ENCODE measurements around the gene SORCS2. TPM values are rescaled to one million over a fixed set of nuclear protein-coding genes. Genes with fewer than 3 reads are reported as not detected.

Gene SORCS2
- total RNA-seq, 1 experiment from 2014 or later: 0.06 TPM

- peaks cover under 1% of the 10 kb centered on the region for H3K27me3 ChIP-seq (replicated peaks; ENCODE audit: insufficient read depth, low read depth, low read length, poor library complexity)
Measured at GRCh38 chr4:7664106-7664505, 471.8 kb downstream of the SORCS2 start.

GRCh38 chr4:7665321-7665720 lies 473.0 kb downstream of the SORCS2 start:
- Histone ChIP-seq H3K27ac (ENCODE audit: low read depth, low read length, poor library complexity, severe bottlenecking) (no peak overlapping the region), H3K27me3 (replicated peaks; ENCODE audit: insufficient read depth, low read depth, low read length, poor library complexity) (peaks cover 12% of the 10 kb centered on the region), H3K9me3 (ENCODE audit: low read depth, low read length, poor library complexity, severe bottlenecking) (no peaks in the 10 kb centered on the region), H3K4me3 (ENCODE audit: low read depth, low read length, poor library complexity, severe bottlenecking) (no peak overlapping the region), H3K36me3 (ENCODE audit: insufficient read depth, low read length, poor library complexity, severe bottlenecking) (no peaks in the 10 kb centered on the region), H3K4me1 (ENCODE audit: insufficient read depth, low read length, poor library complexity, severe bottlenecking) (no peaks in the 10 kb centered on the region)
- no peak for DNase-seq (ENCODE audit: low spot score)
- BruUV-seq (replicated peaks): no TSS peak
- CTCF ChIA-PET: no interaction called here
- POLR2A ChIA-PET (ENCODE audit: low non-redundant PET): no interaction called here
- intact Hi-C loops (cut with micrococcal nuclease; ENCODE audit: unreplicated experiment): no loop called here
- TF ChIP-seq EZH2 (IDR thresholded peaks at IDR 0.05; ENCODE audit: borderline replicate concordance, low read depth, low read length, poor library complexity, severe bottlenecking): no peak
- TF ChIP-seq CTCF (conservative IDR thresholded peaks at IDR 0.05; ENCODE audit: low read depth, low read length): no peak

More at GRCh38 chr4:7664106-7664505, 471.8 kb downstream of the SORCS2 start:
- CTCF ChIA-PET: interaction anchor here (0.5 kb wide), 1 partner anchor 1254 kb away, joined by 4 read pairs; no protein-coding TSS in a partner anchor
- POLR2A ChIA-PET (ENCODE audit: low non-redundant PET): no interaction called here
- intact Hi-C loops (cut with micrococcal nuclease; ENCODE audit: unreplicated experiment): no loop called here
- Histone ChIP-seq H3K36me3 (ENCODE audit: insufficient read depth, low read length, poor library complexity, severe bottlenecking) (no peaks in the 10 kb centered on the region), H3K4me1 (ENCODE audit: insufficient read depth, low read length, poor library complexity, severe bottlenecking) (no peaks in the 10 kb centered on the region), H3K9me3 (ENCODE audit: low read depth, low read length, poor library complexity, severe bottlenecking) (no peaks in the 10 kb centered on the region), H3K4me3 (ENCODE audit: low read depth, low read length, poor library complexity, severe bottlenecking) (no peak overlapping the region), H3K27ac (ENCODE audit: low read depth, low read length, poor library complexity, severe bottlenecking) (no peak overlapping the region)
- no peak for DNase-seq (ENCODE audit: low spot score)
- TF ChIP-seq CTCF (conservative IDR thresholded peaks at IDR 0.05; ENCODE audit: low read depth, low read length) (no peak), EZH2 (IDR thresholded peaks at IDR 0.05; ENCODE audit: borderline replicate concordance, low read depth, low read length, poor library complexity, severe bottlenecking) (no peak)
- BruUV-seq (replicated peaks): no TSS peak

- no peaks in the 10 kb centered on the region for H3K36me3 ChIP-seq (ENCODE audit: insufficient read depth, low read length, poor library complexity, severe bottlenecking)
- TF ChIP-seq EZH2 (IDR thresholded peaks at IDR 0.05; ENCODE audit: borderline replicate concordance, low read depth, low read length, poor library complexity, severe bottlenecking) (no peak), CTCF (conservative IDR thresholded peaks at IDR 0.05; ENCODE audit: low read depth, low read length) (no peak)
- no peak overlapping the region for H3K27ac ChIP-seq (ENCODE audit: low read depth, low read length, poor library complexity, severe bottlenecking)
- no TSS peak for BruUV-seq (replicated peaks)
- CTCF ChIA-PET: interaction anchor here (0.8 kb wide), 1 partner anchor 54 kb away, joined by 4 read pairs; no protein-coding TSS in a partner anchor
- no peaks in the 10 kb centered on the region for H3K4me1 ChIP-seq (ENCODE audit: insufficient read depth, low read length, poor library complexity, severe bottlenecking)
- H3K4me3 ChIP-seq (ENCODE audit: low read depth, low read length, poor library complexity, severe bottlenecking): no peak overlapping the region
- intact Hi-C loops (cut with micrococcal nuclease; ENCODE audit: unreplicated experiment): no loop called here
- no peaks in the 10 kb centered on the region for H3K9me3 ChIP-seq (ENCODE audit: low read depth, low read length, poor library complexity, severe bottlenecking)
- H3K27me3 ChIP-seq (replicated peaks; ENCODE audit: insufficient read depth, low read depth, low read length, poor library complexity): peaks cover 19% of the 10 kb centered on the region
- POLR2A ChIA-PET (ENCODE audit: low non-redundant PET): no interaction called here
- DNase-seq (ENCODE audit: low spot score): no peak
Measured at GRCh38 chr4:7666011-7666410, 473.7 kb downstream of the SORCS2 start.

All from A673 (cell line).